Body of pancreas (tissue), 4 donors: ENCODE results near the gene PRPF40A. TPM values are rescaled to one million over a fixed set of nuclear protein-coding genes. Genes with fewer than 3 reads are reported as not detected.
"Not testable (repeated sequence)": the region's sequence is repeated elsewhere in the genome, so short reads cannot be mapped to it uniquely, and the experiment has no call there.

Experiments
- ATAC-seq: fragments of 150-250 bp; one replicate; pipeline ENCODE4 v1.9.1; 2016
- DNase-seq, 4 donors: peaks; one replicate each; pipeline ENCODE4 v3.0.0-alpha.2; 2019
- H3K27ac ChIP-seq, 4 donors: fragments of 200-600 bp; sonication (generic); 1 replicate in 3 of 4; 2 replicates in 1 of 4; pipeline versions ENCODE4 v1.5.1 to v1.6.1; 2016 to 2019; ENCODE audit warnings: mild to moderate bottlenecking in 1 of 4, mixed read lengths in 1 of 4, moderate library complexity in 1 of 4
- H3K27me3 ChIP-seq, 2 donors: fragments of 200-600 bp; sonication (generic); one replicate each; pipeline ENCODE4 v1.6.0; 2016; ENCODE audit warnings: mild to moderate bottlenecking in 1 of 2
- H3K36me3 ChIP-seq, 2 donors: fragments of 200-600 bp; sonication (generic); replicated peaks in 1 of 2; 2 replicates each; pipeline ENCODE4 v1.5.1; 2016; ENCODE audit warnings: low read depth in 2 of 2; ENCODE audit not compliant: insufficient read depth in 1 of 2
- H3K4me1 ChIP-seq: fragments of 200-600 bp; sonication (generic); one replicate; pipeline ENCODE4 v1.6.0; 2016
- H3K4me3 ChIP-seq, 2 donors: fragments of 200-600 bp; sonication (generic); 1 replicate in 1 of 2; 2 replicates in 1 of 2; pipeline ENCODE4 v1.5.1; 2016 to 2019
- H3K9me3 ChIP-seq, 3 donors: fragments of 200-600 bp; sonication (generic); 1 replicate in 2 of 3; 2 replicates in 1 of 3; pipeline ENCODE4 v1.5.1; 2016
- CTCF ChIP-seq, 7 experiments: fragments of 450-650 bp in 4 of 7; fragments of 200-600 bp in 3 of 7; sonication (generic) in 3 of 7; IDR thresholded peaks; one replicate each; pipeline ENCODE4 v1.5.1; 2016 to 2019; ENCODE audit warnings: antibody characterized with exemption in 7 of 7
- POLR2A ChIP-seq, 3 donors: fragments of 450-650 bp; IDR thresholded peaks; one replicate each; pipeline ENCODE4 v1.6.1; 2016; ENCODE audit warnings: antibody characterized with exemption in 3 of 3, mild to moderate bottlenecking in 2 of 3
- WGBS, 2 donors: methylation state at CpG; one replicate each; pipeline ENCODE4 v1.1.5; 2017; 5-methylcytosine and 5-hydroxymethylcytosine counted together
- intact Hi-C: fragments of 100-400 bp; cut with DNase I; formaldehyde crosslinking; loops from one replicate; pipeline ENCODE4 v1.15.1; 2023
- total RNA-seq, 2 donors: library from RNA; depleted of rRNA; stranded (reverse); fragments of >200 nt; gene quantifications; one replicate each; pipeline ENCODE4 v1.1.0, GENCODE V29; 2016

The PRPF40A gene
- total RNA-seq, 2 donors from 2014 or later: 38.9 to 52.7 TPM

GRCh38 chr2:152740743-152741328 is 23.6 kb upstream of the PRPF40A start:
- TF ChIP-seq POLR2A (IDR thresholded peaks at IDR 0.05) (no peak), CTCF (IDR thresholded peaks at IDR 0.05) (peak; percentile 38 to 92 (median 81))

GRCh38 chr2:152739705-152740104 is 22.4 kb upstream of the PRPF40A start:
- H3K27ac ChIP-seq, ATAC-seq, DNase-seq, H3K27me3 ChIP-seq, H3K9me3 ChIP-seq, H3K4me3 ChIP-seq, intact Hi-C loops, H3K36me3 ChIP-seq, H3K4me1 ChIP-seq: not testable (repeated sequence)
- 100% methylated on average over 1 of the region's 1 CpG for WGBS, 2 donors

More at GRCh38 chr2:152740743-152741328, 23.6 kb upstream of the PRPF40A start:
- Histone ChIP-seq H3K36me3 (no peaks in the 10 kb centered on the region), H3K4me3 (no peak overlapping the region), H3K4me1 (no peaks in the 10 kb centered on the region), H3K27ac (no peak overlapping the region), H3K27me3 (no peaks in the 10 kb centered on the region), H3K9me3 (no peaks in the 10 kb centered on the region)
- DNase-seq (no peak), ATAC-seq (peak; percentile 60)
- intact Hi-C loops: no loop called here
- WGBS, 2 donors: 21% methylated on average over 2 of the region's 2 CpGs

DNA sequence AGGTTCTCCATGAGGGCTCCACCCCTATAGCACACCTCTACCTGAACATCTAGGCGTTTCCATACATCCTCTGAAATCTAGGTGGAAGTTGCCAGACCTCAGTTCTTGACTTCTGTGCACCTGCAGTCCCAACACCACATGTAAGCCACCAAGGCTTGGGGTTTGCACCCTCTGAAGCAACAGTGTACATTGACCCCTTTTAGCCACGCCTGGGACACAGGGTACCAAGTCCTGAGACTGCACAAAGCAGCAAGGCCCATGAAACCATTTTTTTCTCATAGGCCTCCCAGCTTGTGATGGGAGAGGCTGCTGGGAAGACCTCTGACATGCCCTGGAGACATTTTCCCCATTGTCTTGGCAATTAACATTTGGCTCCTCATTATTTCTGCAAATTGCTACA is 21.2 kb upstream of the PRPF40A start:
- H3K27me3 ChIP-seq: no peaks in the 10 kb centered on the region
- WGBS, 2 donors: 89 to 100% methylated on average over 1 to 2 of the region's 2 CpGs
- H3K4me1 ChIP-seq: no peaks in the 10 kb centered on the region
- TF ChIP-seq POLR2A (IDR thresholded peaks at IDR 0.05) (no peak), CTCF (IDR thresholded peaks at IDR 0.05) (no peak)
- intact Hi-C loops: no loop called here
- no peaks in the 10 kb centered on the region for H3K36me3 ChIP-seq
- H3K9me3 ChIP-seq: no peaks in the 10 kb centered on the region
- no peak overlapping the region for H3K4me3 ChIP-seq
- no peak overlapping the region for H3K27ac ChIP-seq
- no peak for DNase-seq
- ATAC-seq: no peak

- DNase-seq, H3K4me1 ChIP-seq, ATAC-seq, H3K9me3 ChIP-seq, intact Hi-C loops, H3K27me3 ChIP-seq, H3K4me3 ChIP-seq, H3K36me3 ChIP-seq, H3K27ac ChIP-seq: not testable (repeated sequence)
- 86 to 100% methylated on average over 1 of the region's 1 CpG for WGBS, 2 donors
These were observed 20.2 kb upstream of the PRPF40A start for GRCh38 chr2:152737509-152737908.

- WGBS, 2 donors: 68 to 69% methylated on average over 1 of the region's 1 CpG
- ATAC-seq: no peak
- Histone ChIP-seq H3K4me1 (peaks cover 7% of the 10 kb centered on the region), H3K9me3 (no peaks in the 10 kb centered on the region), H3K4me3 (no peak overlapping the region), H3K27me3 (no peaks in the 10 kb centered on the region), H3K36me3 (no peaks in the 10 kb centered on the region), H3K27ac (no peak overlapping the region)
- DNase-seq: peak in 1 of 4 donors; percentile 18
- intact Hi-C loops: no loop called here
- TF ChIP-seq POLR2A (IDR thresholded peaks at IDR 0.05) (no peak), CTCF (IDR thresholded peaks at IDR 0.05) (no peak)
These were observed 13.5 kb upstream of the PRPF40A start for GRCh38 chr2:152730591-152731333.
